Glomerular endothelial cell (primary cell): ENCODE data around the gene DNAJB8. TPM values are rescaled to one million over a fixed set of nuclear protein-coding genes. Genes with fewer than 3 reads are reported as not detected.

Source experiments
- DNase-seq: peaks from one replicate; pipeline ENCODE4 v3.0.0-alpha.2; 2011; ENCODE audit warnings: low read depth, low spot score; ENCODE audit errors: extremely low read depth
- total RNA-seq: library from RNA; depleted of rRNA; stranded (reverse); fragments of >200 nt; gene quantifications from 2 replicates; pipeline ENCODE4 v1.2.3, GENCODE V29; 2015

The DNAJB8 gene
- total RNA-seq, 1 donor from 2014 or later, result not detected

- no peak for DNase-seq
Measured at GRCh38 chr3:128484404-128485281, 18.0 kb upstream of the DNAJB8 start.

- DNase-seq, result no peak
Measured at GRCh38 chr3:128483657-128484403, 17.1 kb upstream of the DNAJB8 start.

GRCh38 chr3:128482666-128483656 lies 16.3 kb upstream of the DNAJB8 start:
- peak; percentile 100 for DNase-seq

GRCh38 chr3:128482175-128482574 lies 15.5 kb upstream of the DNAJB8 start:
- DNase-seq, result no peak

- DNase-seq, result no peak
Measured at GRCh38 chr3:128481438-128481942, 14.8 kb upstream of the DNAJB8 start.

GRCh38 chr3:128480717-128481437 lies 14.2 kb upstream of the DNAJB8 start:
- DNase-seq, result no peak

GRCh38 chr3:128480278-128480677 lies 13.6 kb upstream of the DNAJB8 start:
- DNase-seq, result no peak

GRCh38 chr3:128479558-128480086 lies 12.9 kb upstream of the DNAJB8 start:
- DNase-seq, result no peak

- DNase-seq, result no peak
Measured at GRCh38 chr3:128478576-128479506, 12.2 kb upstream of the DNAJB8 start.

- no peak for DNase-seq
Measured at GRCh38 chr3:128476659-128477058, 10.0 kb upstream of the DNAJB8 start.

GRCh38 chr3:128475355-128475754 lies 8.7 kb upstream of the DNAJB8 start:
- no peak for DNase-seq

GRCh38 chr3:128473737-128474136 lies 7.0 kb upstream of the DNAJB8 start:
- no peak for DNase-seq

- DNase-seq, result no peak
Measured at GRCh38 chr3:128473180-128473519, 6.5 kb upstream of the DNAJB8 start.

- DNase-seq, result no peak
Measured at GRCh38 chr3:128472449-128473179, 5.9 kb upstream of the DNAJB8 start.

- DNase-seq, result no peak
Measured at GRCh38 chr3:128471720-128472119, 5.0 kb upstream of the DNAJB8 start.

GRCh38 chr3:128471110-128471509 lies 4.4 kb upstream of the DNAJB8 start:
- DNase-seq, result no peak

- DNase-seq, result no peak
Measured at GRCh38 chr3:128470134-128470899, 3.6 kb upstream of the DNAJB8 start.
